GM21515 (cell line): ENCODE measurements around the gene IRF4.
A peak's percentile ranks its signal among the peaks of the same experiment; 100 is the strongest.
"Not testable (repeated sequence)": the region's sequence is repeated elsewhere in the genome, so short reads cannot be mapped to it uniquely, and the experiment has no call there.

Source experiments
- ATAC-seq: cut with Tn5 transposase; IDR thresholded peaks from one replicate; pipeline ENCODE4 v1.9.1; 2021; ENCODE audit not compliant: unreplicated experiment

The IRF4 gene

DNA sequence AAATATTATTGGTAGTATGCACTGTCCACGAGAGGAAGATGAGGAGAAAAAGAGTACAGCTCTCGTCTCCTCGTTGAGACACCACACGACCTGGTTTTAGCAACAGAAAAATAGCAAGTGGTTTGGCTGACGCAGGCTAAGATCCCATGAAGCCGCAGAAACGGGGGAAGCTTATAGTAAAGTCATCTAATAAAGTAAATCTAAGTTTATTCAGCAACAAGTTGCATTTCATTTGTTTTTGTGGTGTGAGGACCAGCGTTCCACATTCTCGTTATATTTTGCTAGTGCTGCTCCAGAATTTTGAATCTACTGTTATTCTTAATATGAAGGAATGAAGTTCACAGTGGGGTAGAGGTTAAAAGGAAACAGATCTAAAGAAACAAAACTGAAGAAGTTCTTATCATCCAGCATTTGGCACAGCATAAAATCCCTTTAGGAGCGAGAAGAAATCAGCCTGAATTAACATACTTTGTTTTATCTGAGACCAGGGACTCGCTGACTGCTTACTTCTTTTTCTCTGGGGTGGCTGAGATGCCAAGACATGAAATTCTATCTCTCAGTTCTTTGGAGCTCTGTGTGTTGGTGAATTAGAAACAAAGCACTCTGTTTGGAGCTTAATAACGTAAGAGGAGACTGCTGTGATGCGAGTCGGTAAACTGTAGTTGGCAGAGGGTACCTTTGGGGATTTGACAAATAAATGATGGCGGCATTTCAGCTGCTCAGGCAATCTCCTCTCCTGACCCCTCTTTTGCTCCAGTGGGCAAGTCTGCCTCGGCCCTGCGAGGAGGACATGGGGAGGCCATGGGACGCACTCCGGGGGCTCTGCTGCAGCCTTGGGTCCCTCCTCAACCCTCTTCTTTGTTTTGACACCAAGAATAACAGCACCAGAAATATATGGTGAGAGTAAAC is 24.9 kb upstream of the IRF4 start:
- no peak for ATAC-seq

DNA sequence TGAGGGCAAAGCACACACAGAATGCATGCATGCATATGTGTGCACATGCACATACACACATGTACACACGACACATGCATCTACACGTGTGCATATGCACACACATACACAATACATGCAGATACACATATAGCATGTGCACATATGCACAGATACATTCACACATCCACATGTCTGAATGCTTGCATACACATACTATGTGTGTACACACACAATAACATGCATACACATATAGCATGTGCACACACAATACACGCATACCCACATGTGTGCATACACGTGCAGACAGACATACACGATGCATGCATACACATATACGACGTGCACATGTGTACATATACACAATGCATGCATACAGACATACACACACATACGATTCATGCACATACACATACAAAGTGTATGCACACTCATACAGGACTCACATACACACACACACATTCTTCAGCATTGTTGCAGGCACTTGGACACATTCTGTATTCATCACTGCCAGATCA is 24.2 kb upstream of the IRF4 start:
- no peak for ATAC-seq

DNA sequence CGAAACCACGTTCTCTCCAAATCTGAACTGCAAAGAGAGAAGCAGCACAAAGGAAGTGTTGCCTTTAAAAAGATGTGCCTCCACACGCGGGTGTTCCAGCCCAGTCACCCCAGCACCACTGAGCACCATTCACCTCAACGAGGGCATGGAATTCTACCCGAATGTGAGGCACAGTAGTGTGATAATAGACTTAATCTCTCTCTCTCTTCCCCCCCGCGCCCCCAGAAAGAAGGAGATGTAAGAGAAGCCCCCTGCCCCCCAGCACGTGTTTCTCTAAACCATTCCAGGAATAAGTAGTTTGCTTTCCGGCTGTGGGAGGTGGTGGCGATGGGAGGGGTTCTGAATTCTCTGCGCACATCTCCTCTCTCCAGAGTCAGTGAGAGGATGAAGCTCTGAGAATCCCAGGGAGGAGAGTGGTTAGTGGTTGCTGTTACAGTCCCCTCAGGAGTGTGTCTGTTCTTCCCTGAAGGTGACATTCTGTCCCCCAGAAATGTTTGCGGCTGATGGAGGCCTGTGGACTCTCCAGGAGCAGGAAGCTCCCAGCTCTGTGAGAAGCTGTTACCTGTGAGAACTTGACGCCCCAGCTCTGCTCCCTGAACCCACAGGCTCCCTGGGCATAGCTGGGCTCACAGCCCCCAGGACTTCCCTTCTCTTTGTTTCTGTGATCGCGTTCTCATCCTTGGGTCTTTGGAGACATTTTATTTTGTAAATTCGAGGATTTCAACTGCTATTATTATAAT is 23.5 kb upstream of the IRF4 start:
- ATAC-seq = no peak

DNA sequence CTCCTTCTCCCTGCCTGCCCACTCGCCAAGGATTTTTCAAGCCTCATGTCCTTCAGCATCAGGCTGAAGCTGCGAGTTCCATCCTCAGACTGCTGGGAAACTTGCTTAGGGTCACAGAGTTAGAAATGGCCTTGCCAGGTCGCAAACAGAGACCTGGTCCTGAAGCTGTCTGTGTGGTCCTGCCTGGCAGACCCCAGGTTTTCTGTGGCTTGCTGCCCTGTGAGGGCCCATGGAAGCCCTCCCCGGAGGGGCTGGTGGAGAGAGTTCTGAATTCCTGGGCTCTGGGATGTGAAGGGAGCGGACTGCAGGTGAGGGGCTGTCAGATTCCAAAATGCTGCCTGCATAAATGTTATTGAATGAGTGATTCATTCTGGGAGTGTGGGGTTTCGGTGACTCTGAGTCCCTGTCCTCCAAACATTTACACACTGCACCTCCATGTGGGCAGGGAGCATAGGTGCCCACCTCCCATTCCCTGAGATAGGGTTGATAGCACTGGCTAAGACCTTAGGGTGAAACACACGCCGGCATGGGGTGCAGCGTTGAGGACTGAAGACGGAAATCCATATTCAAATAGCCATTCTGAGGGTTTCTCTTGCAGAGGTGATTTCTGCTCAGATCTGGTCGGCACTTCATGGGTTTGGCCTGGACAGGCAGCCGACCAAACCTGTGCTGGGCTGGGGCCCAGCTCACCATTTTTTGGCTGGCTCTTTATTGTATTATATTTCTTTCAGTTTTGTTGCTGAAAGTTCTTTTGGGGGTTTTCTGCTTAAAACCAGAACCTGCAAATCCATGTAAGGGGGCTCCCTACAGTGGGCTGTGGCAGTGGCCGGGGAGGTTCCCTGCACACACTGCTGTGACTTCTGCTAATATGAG is 21.8 kb upstream of the IRF4 start:
- no peak for ATAC-seq

DNA sequence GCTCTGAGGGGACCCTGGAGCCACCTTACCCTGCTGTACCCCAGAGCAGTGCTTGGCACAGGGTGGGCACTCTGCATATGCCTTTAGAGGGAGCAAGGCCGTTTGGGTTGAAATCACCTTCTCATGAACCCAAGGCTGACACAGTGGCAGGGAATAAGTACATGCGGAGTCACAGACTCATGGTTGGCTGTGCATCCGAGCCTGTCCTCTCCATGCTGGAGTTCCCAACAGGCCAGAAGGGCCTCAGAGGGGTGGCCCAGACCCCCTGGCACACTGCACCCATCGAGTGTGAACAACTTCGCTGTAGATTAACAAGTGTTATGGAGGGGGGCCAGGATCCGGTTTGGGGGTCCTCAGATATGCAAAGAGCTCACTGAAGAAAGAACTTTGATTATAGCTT is 21.0 kb upstream of the IRF4 start:
- ATAC-seq = no peak

DNA sequence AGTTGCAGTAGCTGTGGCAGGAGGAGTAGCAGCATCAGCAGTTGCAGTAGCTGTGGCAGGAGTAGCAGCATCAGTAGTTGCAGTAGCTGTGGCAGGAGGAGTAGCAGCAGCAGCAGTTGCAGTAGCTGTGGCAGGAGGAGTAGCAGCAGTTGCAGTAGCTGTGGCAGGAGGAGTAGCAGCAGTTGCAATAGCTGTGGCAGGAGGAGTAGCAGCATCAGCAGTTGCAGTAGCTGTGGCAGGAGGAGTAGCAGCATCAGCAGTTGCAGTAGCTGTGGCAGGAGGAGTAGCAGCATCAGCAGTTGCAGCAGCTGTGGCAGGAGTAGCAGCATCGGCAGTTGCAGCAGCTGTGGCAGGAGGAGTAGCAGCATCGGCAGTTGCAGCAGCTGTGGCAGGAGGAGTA is 19.7 kb upstream of the IRF4 start:
- ATAC-seq = not testable (repeated sequence)

DNA sequence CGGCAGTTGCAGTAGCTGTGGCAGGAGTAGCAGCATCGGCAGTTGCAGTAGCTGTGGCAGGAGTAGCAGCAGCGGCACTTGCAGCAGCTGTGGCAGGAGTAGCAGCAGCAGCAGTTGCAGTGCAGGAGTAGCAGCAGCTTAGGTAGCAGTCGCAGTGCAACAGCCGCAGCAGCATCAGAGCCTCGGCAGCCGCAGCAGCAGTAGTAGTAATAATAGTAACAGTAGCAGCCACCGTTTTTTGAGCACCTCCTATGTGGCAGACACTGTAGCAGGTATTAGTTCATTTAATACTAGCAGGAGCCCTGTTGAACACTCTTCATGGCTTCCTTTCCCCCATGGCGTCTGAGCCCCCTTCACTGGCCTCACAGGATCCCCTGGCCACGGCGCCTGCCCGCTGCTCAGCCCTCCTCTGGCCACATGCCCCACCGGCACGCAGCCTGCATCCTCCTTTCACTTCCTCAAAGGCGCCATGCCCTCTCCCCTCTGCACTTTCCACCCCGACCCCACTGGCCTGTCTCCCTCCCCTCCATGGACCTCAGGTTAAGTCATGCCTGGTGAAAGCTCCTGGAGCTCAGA is 19.1 kb upstream of the IRF4 start:
- peak; percentile 50 for ATAC-seq

DNA sequence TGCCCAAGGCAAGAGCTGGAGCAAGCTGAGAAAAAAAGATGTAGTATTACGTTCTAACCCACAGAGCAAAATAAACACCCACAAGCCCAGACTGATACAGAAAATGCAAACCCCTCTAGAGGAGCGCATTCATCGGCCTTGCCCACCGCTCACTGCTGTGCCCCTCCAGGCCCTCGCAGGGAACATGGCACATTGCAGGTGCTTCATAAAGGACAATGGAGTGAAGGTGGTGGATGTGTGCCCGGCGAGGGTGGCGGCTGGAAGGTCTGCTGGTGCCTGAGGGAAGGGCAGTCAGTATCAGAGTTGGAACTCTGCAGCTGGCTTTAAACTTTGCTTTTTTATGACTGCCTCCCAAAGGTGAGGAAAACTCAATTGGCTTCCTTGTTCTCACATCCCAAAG is 18.5 kb upstream of the IRF4 start:
- ATAC-seq = no peak

DNA sequence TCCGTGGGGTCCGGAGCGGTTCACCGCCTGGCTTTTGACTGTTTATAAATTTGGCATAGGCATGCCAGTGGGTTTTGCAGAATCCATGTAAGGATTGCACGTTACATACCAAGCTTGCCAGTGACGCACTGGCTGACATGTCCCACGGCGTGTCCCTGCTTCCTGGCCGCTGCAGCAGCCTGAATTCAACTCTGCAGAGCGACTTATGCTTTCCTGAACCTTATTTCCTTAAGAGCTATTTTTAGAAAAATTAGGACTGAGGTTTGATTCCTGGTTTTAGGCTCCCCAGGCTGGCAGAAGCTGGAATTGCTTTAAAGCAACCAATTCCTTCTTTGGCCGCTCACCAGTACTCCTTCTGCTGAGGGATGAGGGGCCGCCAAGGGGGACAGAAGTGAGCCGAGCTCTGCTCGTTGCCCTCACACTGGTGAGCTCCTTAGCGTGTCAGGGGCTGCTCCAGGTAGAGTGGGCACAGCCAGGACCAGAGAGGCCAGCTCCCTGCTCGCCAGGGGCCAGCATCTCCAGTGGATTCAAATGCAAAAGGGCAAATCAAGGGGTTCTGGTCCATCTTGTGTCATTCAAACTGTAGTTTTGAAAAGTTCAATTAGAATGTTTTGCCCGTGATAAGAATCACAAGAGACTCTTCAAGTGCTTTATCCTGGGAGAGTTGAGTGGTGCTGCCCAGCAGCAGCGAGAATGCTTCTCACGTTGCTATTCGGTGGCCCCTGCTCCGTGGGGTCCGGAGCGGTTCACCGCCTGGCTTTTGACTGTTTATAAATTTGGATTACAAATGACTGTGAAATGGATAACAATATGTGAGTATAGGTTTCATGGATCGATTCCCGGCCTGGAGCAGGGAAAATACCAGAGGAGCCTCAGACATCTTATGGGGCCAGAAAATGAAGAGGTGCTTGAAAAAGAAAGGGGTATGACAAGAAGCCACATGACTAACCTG is 17.5 kb upstream of the IRF4 start:
- ATAC-seq = no peak

DNA sequence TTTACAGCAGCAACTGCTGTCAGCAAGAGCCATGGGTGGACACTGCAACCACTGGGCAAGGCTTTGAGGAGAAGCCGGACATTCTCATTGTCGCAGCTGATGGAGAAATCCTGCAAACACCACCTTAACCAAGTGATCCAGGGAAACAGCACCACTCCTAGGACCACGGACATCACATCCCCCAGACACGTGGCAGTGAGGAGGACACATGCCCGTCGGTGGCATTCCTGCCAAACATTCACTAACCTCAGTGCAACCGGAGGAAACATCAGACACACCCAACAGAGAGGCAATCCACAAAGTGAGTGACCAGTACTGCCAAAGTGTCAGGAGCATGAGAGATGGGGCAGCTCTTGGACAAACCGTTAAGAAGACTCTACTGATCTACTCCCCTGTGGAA is 16.6 kb upstream of the IRF4 start:
- ATAC-seq = no peak

DNA sequence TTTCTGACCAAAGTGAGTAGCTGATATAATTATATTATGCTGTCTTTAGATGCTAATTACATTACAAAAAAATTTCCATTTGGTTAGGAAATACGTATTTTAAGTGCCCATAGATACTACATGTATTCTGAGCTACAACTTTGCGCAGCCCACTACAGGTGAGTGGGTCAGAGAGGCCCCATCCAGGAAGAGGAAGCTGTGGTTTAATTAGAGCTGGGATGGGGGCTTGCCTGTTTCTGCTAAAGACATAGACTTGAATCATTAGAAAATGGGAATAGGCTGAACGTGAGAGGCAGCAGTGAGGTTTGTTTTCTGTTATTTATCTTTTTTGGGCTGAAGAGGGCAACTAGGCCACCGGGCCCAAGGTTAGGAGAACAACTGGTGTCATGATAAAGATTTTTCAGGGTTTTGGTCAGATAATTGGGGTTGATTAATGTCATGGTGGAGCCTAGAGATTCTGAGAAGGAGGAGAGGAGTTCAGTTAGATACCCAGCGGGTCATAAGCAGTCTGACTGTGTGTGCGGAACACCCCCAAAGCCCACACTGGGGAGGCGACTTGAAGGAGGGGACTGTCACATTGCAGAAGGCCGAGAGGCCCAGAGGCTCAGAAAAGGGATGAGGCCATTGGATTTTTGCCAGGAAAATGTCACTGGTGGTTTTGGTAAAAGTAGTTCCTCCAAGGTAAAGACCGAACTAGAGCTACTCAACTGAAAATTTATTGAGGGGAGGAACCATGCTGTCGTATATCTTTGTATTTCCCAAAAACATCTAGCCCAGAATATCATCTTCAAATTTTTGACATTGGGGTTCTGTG is 14.5 kb upstream of the IRF4 start:
- ATAC-seq = no peak

DNA sequence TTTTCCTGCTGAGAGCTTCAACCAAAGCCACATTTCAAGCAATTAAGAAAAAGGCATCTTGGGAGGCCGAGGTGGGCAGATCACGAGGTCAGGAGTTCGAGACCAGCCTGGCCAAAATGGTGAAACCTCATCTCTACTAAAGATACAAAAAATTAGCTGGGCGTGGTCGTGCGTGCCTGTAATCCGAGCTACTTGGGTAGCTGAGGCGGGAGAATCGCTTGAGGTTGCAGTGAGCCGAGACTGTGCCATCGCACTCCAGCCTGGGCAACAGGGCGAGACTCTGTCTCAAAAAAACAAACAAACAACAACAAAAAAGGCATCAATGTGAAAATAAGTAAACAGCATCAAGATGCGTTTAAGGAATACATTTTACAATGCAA is 13.9 kb upstream of the IRF4 start:
- ATAC-seq = not testable (repeated sequence)

DNA sequence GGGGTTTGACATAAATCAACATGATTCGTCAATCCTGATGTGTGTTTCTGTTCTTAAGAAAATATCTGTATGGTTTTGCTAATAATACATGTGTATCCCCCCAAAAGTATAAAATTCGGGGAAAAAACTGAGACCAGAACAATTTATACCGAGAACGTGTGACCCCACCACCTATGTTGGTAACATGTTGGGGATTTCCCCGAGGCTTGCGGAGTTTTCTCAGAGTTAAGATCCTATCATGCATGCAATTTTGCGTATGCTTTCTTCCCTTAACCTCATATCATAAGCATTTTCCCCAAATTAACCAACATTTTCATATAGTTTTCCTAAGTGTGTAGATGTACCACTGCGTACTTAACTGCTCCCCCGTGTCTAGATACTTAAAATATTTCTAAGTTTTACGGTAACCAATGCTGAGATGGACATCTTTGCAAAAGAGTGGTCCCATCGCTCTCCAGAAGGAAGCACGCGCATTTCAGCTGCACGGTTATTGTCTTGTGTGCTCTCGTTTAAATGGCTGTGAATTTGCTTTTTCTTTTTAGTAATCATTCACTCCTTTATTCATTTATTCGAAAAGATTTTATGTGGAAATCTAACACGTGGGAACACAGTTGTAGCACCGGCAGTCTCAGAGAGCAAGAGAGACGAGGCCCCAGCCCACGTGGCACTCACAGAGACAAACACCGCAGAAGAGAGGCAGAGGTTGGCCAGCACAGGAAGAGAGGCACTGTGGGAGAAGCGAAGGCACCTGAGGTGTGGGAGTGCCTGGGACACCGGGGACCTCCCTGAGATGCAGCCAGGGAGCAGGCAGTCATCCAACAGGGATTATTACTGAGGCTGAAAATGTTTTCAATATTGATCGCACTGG is 13.2 kb upstream of the IRF4 start:
- ATAC-seq = no peak

DNA sequence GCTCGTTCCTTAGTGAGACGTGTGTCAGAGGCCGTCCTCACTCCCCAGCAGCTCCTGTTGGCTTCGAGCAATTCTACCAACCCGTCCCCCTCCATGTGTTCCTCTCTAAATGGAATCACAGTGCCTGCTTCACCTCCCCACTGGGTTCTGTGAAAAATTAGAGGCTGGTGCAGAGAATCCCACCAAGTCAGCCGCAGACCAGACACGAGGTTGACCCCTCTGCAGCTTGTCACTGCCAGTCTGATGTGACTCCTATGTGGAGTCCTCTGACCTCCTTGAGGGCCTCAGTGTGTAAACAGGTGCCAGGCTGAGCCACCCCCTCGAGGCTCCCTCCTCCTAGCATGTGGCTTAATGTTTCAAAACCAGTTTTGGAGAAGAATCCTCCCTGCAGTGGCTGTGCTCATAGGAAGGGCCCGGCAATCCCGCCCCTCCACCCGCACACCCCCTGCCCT is 12.6 kb upstream of the IRF4 start:
- ATAC-seq = no peak

DNA sequence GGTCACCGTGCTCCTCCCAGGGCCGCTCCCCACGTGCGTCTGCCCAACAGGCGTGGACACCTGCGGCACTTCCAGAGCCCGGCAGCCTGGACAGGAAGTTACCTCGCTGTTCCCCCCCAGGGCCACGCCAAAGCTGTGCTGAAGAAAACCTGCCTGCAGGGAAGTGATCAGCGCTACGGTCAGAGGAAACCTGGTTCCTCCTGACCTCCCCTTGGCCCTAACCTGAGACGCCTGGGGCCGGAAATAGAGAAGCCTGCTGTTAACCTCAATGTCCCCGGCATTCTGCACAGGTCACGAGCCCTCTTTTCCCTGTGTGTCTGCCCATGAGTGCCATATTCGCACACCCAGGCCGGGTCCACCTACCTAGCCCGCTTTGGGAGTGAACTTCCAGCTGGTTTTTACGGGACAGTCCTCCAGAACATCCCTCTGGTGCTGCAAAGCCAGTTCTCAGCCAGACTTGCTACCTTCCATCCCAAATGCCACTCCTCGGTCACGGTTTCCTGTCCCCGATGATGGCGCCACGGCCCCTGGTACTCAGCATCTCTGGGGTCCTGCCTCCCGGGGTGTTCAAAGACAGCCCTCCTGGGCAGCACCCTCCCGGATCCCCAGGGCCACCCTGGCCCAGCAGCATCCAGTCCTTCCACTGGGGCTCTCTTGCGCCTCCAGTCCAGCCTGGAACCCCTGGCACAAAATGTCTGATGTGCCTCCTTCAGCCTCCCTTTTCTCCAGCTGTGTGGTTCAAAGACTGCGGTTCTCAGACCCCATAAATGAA is 12.0 kb upstream of the IRF4 start:
- no peak for ATAC-seq

DNA sequence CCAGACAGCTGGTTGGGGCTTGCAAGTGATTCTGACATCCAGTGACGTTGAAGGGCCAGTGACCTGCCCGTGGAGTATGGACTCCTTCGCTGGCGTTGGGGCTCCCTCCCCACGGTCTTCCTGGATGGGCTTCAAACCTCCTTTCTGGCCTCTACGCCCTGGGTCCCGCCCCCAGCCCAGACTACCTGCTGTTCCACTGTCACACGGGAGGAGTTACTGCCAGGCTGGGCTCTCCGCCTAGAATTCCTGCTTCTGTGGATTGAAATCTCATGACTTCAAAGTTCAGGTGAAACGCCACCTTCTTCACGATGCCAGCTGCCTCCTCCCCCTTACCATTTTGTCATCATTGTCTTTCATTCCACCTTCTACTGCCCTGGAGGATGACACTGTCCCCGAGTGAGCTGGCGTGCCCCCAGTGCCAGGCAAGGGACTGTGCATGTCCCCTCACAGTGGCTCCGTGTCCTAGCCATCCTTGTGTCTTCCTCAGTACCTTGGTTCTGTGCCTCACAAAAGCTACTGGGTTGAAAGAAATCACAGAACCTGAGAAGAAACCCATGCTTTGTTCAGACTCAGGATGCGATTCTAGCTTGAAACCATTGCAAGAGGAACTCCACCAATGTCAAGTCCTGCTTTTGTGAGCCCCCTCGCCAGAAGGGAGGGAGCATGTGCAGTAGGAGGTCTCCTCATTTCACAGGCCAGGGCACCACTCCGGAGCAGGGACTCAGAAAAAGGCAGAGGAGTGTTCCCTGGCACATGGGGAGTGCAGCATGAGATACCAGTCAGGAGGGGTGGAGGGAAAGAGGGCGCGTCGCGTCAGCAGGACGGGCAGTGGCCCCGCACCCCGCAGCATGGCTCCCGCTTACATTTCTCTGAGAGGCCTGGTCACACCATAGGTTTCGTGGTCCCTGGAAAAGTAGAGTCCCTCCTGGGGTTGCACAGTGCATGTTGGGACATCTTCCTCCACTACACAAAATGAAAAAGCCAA is 11.0 kb upstream of the IRF4 start:
- ATAC-seq = no peak
